Transverse colon (tissue), 4 donors: Measurements from ENCODE around the gene PTPN3. TPM values are rescaled to one million over a fixed set of nuclear protein-coding genes. Genes with fewer than 3 reads are reported as not detected.
"Not testable (repeated sequence)": the region's sequence is repeated elsewhere in the genome, so short reads cannot be mapped to it uniquely, and the experiment has no call there.

Experiments used
- DNase-seq: peaks from one replicate; pipeline ENCODE4 v3.0.0-alpha.2; 2019
- H3K27ac ChIP-seq, 4 donors: fragments of 200-600 bp; sonication (generic); 2 replicates each; pipeline ENCODE4 v1.5.1; 2016 to 2018; ENCODE audit warnings: inconsistent platforms in 4 of 4
- H3K27me3 ChIP-seq: fragments of 200-600 bp; sonication (generic); 2 replicates; pipeline ENCODE4 v1.5.1; 2017; ENCODE audit warnings: inconsistent platforms
- H3K36me3 ChIP-seq, 4 donors: fragments of 200-600 bp; sonication (generic); 2 replicates each; pipeline ENCODE4 v1.5.1; 2017 to 2019; ENCODE audit warnings: inconsistent platforms in 4 of 4
- H3K4me1 ChIP-seq, 4 donors: fragments of 200-600 bp; sonication (generic); 2 replicates each; pipeline ENCODE4 v1.5.1; 2017 to 2020; ENCODE audit warnings: inconsistent platforms in 4 of 4
- H3K4me3 ChIP-seq, 4 donors: fragments of 200-600 bp; sonication (generic); 1 replicate in 1 of 4; 2 replicates in 3 of 4; pipeline versions ENCODE4 v1.5.1 to v1.6.1; 2017 to 2019; ENCODE audit warnings: inconsistent platforms in 4 of 4
- H3K9me3 ChIP-seq, 2 donors: fragments of 200-600 bp; sonication (generic); 2 replicates each; pipeline ENCODE4 v1.5.1; 2017 to 2019; ENCODE audit warnings: inconsistent platforms in 2 of 2
- CTCF ChIP-seq, 5 experiments: fragments of 200-600 bp in 3 of 5; fragments of 450-650 bp in 2 of 5; sonication (generic) in 3 of 5; IDR thresholded peaks; 1 replicate in 2 of 5; 2 replicates in 3 of 5; pipeline ENCODE4 v1.5.1; 2016 to 2017; ENCODE audit warnings: antibody characterized with exemption in 5 of 5, inconsistent platforms in 3 of 5, mild to moderate bottlenecking in 2 of 5, moderate library complexity in 1 of 5
- EP300 ChIP-seq: sonication (generic); formaldehyde crosslinking; IDR thresholded peaks from one replicate; pipeline ENCODE4 v1.6.1; 2017; ENCODE audit warnings: antibody characterized with exemption, low read depth
- POLR2A ChIP-seq: fragments of 450-650 bp; IDR thresholded peaks from one replicate; pipeline ENCODE4 v1.6.1; 2016; ENCODE audit warnings: antibody characterized with exemption, mild to moderate bottlenecking, moderate library complexity
- POLR2AphosphoS5 ChIP-seq, 3 donors: sonication (generic); formaldehyde crosslinking; IDR thresholded peaks; one replicate each; pipeline ENCODE4 v1.6.1; 2016; ENCODE audit warnings: antibody characterized with exemption in 3 of 3
- WGBS, 2 donors: methylation state at CpG; one replicate each; pipeline ENCODE4 v1.1.5; 2018; ENCODE audit warnings: low coverage in 1 of 2; 5-methylcytosine and 5-hydroxymethylcytosine counted together
- in situ Hi-C, 4 donors: fragments of 200-750 bp; cut with MboI; loops; one replicate each; pipeline versions ENCODE4 v1.15.0 to v1.15.1; 2017; ENCODE audit warnings: low sequenced_read_pairs in 3 of 4, low pct_ligation_motif_present in 1 of 4, low pct_unique_long_range_greater_than_20kb in 1 of 4
- intact Hi-C: fragments of 100-400 bp; cut with DNase I; formaldehyde crosslinking; loops from one replicate; pipeline ENCODE4 v1.15.1; 2023; ENCODE audit warnings: low total_unique reads
- total RNA-seq, 4 donors: library from RNA; depleted of rRNA; stranded (reverse); fragments of >200 nt; gene quantifications; one replicate each; pipeline ENCODE4 v1.1.0, GENCODE V29; 2016

PTPN3 gene
- total RNA-seq, 4 donors from 2014 or later: 12.7 to 27.0 (median 18.1) TPM

- no peak for DNase-seq
- intact Hi-C loops (no loop called here), in situ Hi-C loops (no loop called here)
- Histone ChIP-seq H3K4me3 (no peak overlapping the region), H3K27ac (no peak overlapping the region), H3K9me3 (no peaks in the 10 kb centered on the region), H3K36me3 (no peaks in the 10 kb centered on the region), H3K4me1 (peaks cover 0 to 6% (median 0%) of the 10 kb centered on the region in 4 donors), H3K27me3 (no peaks in the 10 kb centered on the region)
- WGBS, 2 donors: 87 to 100% methylated on average over 1 to 5 of the region's 5 CpGs
- TF ChIP-seq EP300 (no peak), CTCF (IDR thresholded peaks at IDR 0.05) (no peak), POLR2A (no peak), POLR2AphosphoS5 (IDR thresholded peaks at IDR 0.05) (no peak)
Measured at GRCh38 chr9:109372246-109372645, 125.9 kb downstream of the PTPN3 start.

- H3K4me3 ChIP-seq: no peak overlapping the region
- H3K27ac ChIP-seq: no peak overlapping the region
- no peak for TF ChIP-seq POLR2AphosphoS5 (IDR thresholded peaks at IDR 0.05)
- TF ChIP-seq EP300: no peak
- TF ChIP-seq CTCF (IDR thresholded peaks at IDR 0.05): no peak
- no peak for TF ChIP-seq POLR2A
- H3K36me3 ChIP-seq: no peaks in the 10 kb centered on the region
- no peak for DNase-seq
- peaks cover 0 to 6% (median 0%) of the 10 kb centered on the region in 4 donors for H3K4me1 ChIP-seq
- no peaks in the 10 kb centered on the region for H3K27me3 ChIP-seq
- WGBS, 2 donors: 83 to 85% methylated on average over 1 of the region's 1 CpG
- in situ Hi-C loops: no loop called here
- H3K9me3 ChIP-seq: no peaks in the 10 kb centered on the region
- intact Hi-C loops: no loop called here
Measured at GRCh38 chr9:109371374-109371773, 126.7 kb downstream of the PTPN3 start.

GRCh38 chr9:109369285-109369684 is 128.8 kb downstream of the PTPN3 start:
- 57 to 65% methylated on average over 1 to 2 of the region's 2 CpGs for WGBS, 2 donors
- H3K27ac ChIP-seq: no peak overlapping the region

GRCh38 chr9:109360771-109361170 is 137.3 kb downstream of the PTPN3 start:
- H3K9me3 ChIP-seq: no peaks in the 10 kb centered on the region
- in situ Hi-C loops (no loop called here), intact Hi-C loops (no loop called here)
- H3K27me3 ChIP-seq: no peaks in the 10 kb centered on the region
- no peak overlapping the region for H3K4me3 ChIP-seq
- peaks cover 0 to 3% (median 0%) of the 10 kb centered on the region in 4 donors for H3K4me1 ChIP-seq
- no peaks in the 10 kb centered on the region for H3K36me3 ChIP-seq
- WGBS, 2 donors: 87 to 89% methylated on average over 4 to 5 of the region's 5 CpGs
- no peak for DNase-seq
- TF ChIP-seq POLR2A: no peak
- no peak for TF ChIP-seq CTCF (IDR thresholded peaks at IDR 0.05)
- no peak for TF ChIP-seq POLR2AphosphoS5 (IDR thresholded peaks at IDR 0.05)
- TF ChIP-seq EP300: no peak
- H3K27ac ChIP-seq: no peak overlapping the region

More at GRCh38 chr9:109369285-109369684, 128.8 kb downstream of the PTPN3 start:
- no peak for DNase-seq
- in situ Hi-C loops (no loop called here), intact Hi-C loops (no loop called here)
- no peak overlapping the region for H3K4me3 ChIP-seq
- TF ChIP-seq POLR2A (no peak), CTCF (IDR thresholded peaks at IDR 0.05) (no peak), EP300 (no peak), POLR2AphosphoS5 (IDR thresholded peaks at IDR 0.05) (no peak)
- no peaks in the 10 kb centered on the region for H3K9me3 ChIP-seq
- H3K36me3 ChIP-seq: no peaks in the 10 kb centered on the region
- H3K4me1 ChIP-seq: peaks cover 0 to 6% (median 0%) of the 10 kb centered on the region in 4 donors
- no peaks in the 10 kb centered on the region for H3K27me3 ChIP-seq

- WGBS, 2 donors: 54 to 60% methylated on average over 6 to 8 of the region's 8 CpGs
- not testable (repeated sequence) for H3K27me3 ChIP-seq
Measured at GRCh38 chr9:109358968-109359603, 139.0 kb downstream of the PTPN3 start.

More at GRCh38 chr9:109358968-109359603, 139.0 kb downstream of the PTPN3 start:
- H3K4me3 ChIP-seq, H3K36me3 ChIP-seq, intact Hi-C loops, in situ Hi-C loops, H3K9me3 ChIP-seq, H3K4me1 ChIP-seq, DNase-seq: not testable (repeated sequence)
- H3K27ac ChIP-seq: peak overlapping the region in 3 of 4 donors; percentile 42 to 51 (median 50)
